ENCODE results near the gene AGPS.
"Not testable (repeated sequence)": the region's sequence is repeated elsewhere in the genome, so short reads cannot be mapped to it uniquely, and the experiment has no call there.

AGPS gene

GRCh38 chr2:177392373-177393202 lies at the start of gene AGPS:
Gene AGPS, plus strand, starts transcription at chr2:177392773. Its CDS starts 17 bp downstream, at chr2:177392790.
- peak; percentile 85 for DNase-seq

GRCh38 chr2:177343773-177344172 lies 48.8 kb upstream of the AGPS start:
- DNase-seq, result no peak

- DNase-seq, result no peak
Observed at GRCh38 chr2:177344316-177344715, 48.3 kb upstream of the AGPS start.

- DNase-seq, result no peak
Observed at GRCh38 chr2:177346192-177346591, 46.4 kb upstream of the AGPS start.

- no peak for DNase-seq
Observed at GRCh38 chr2:177347570-177347969, 45.0 kb upstream of the AGPS start.

- no peak for DNase-seq
Observed at GRCh38 chr2:177348118-177348654, 44.4 kb upstream of the AGPS start.

- DNase-seq, result no peak
Observed at GRCh38 chr2:177348733-177349693, 43.6 kb upstream of the AGPS start.

GRCh38 chr2:177350624-177351023 lies 41.9 kb upstream of the AGPS start:
- DNase-seq, result not testable (repeated sequence)

- DNase-seq, result not testable (repeated sequence)
Observed at GRCh38 chr2:177351121-177351520, 41.5 kb upstream of the AGPS start.

GRCh38 chr2:177352441-177353186 lies 40.0 kb upstream of the AGPS start:
- DNase-seq, result no peak

- DNase-seq, result no peak
Observed at GRCh38 chr2:177353187-177353478, 39.4 kb upstream of the AGPS start.

- DNase-seq, result not testable (repeated sequence)
Observed at GRCh38 chr2:177354541-177354940, 38.0 kb upstream of the AGPS start.

GRCh38 chr2:177355874-177356273 lies 36.7 kb upstream of the AGPS start:
- DNase-seq, result no peak

- DNase-seq, result no peak
Observed at GRCh38 chr2:177359836-177360595, 32.6 kb upstream of the AGPS start.

- no peak for DNase-seq
Observed at GRCh38 chr2:177362499-177362898, 30.1 kb upstream of the AGPS start.

GRCh38 chr2:177363332-177363731 lies 29.2 kb upstream of the AGPS start:
- no peak for DNase-seq

GRCh38 chr2:177365764-177366163 lies 26.8 kb upstream of the AGPS start:
- DNase-seq, result not testable (repeated sequence)

- DNase-seq, result not testable (repeated sequence)
Observed at GRCh38 chr2:177368023-177368422, 24.6 kb upstream of the AGPS start.

GRCh38 chr2:177379354-177379753 lies 13.2 kb upstream of the AGPS start:
- no peak for DNase-seq

GRCh38 chr2:177380181-177380580 lies 12.4 kb upstream of the AGPS start:
- no peak for DNase-seq

GRCh38 chr2:177383935-177384334 lies 8.6 kb upstream of the AGPS start:
- no peak for DNase-seq

GRCh38 chr2:177385151-177385550 lies 7.4 kb upstream of the AGPS start:
- DNase-seq, result no peak
